HG03064 (cell line): ENCODE measurements around the gene HTT.
"Not testable (repeated sequence)": the region's sequence is repeated elsewhere in the genome, so short reads cannot be mapped to it uniquely, and the experiment has no call there.

Experiments
- ATAC-seq: cut with Tn5 transposase; IDR thresholded peaks from one replicate; pipeline ENCODE4 v1.9.1; 2021; ENCODE audit warnings: low read depth; ENCODE audit not compliant: unreplicated experiment

Gene HTT

GRCh38 chr4:3116955-3117354 is 42.5 kb downstream of the HTT start:
- ATAC-seq, result no peak

DNA sequence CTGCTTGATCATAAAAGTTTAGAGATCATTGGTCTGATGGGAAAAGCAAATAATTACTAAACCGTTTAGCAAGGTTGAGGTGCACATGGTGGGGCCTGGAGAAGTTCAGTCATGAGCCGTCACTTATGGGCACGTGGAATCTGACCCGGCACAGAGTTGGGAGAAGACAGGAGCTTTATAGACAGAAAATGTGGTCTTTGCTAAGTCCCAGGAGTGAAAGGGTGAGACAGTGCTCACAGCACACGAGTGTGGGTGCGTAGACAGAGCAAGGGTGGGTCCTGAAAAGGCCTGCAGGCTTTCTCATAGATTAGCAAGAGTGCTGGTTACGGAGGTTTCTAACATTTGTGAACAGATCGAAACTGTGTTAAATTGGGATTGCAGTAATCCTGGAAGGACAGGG is 43.8 kb downstream of the HTT start:
- no peak for ATAC-seq

GRCh38 chr4:3119464-3119863 is 45.0 kb downstream of the HTT start:
- ATAC-seq, result no peak

DNA sequence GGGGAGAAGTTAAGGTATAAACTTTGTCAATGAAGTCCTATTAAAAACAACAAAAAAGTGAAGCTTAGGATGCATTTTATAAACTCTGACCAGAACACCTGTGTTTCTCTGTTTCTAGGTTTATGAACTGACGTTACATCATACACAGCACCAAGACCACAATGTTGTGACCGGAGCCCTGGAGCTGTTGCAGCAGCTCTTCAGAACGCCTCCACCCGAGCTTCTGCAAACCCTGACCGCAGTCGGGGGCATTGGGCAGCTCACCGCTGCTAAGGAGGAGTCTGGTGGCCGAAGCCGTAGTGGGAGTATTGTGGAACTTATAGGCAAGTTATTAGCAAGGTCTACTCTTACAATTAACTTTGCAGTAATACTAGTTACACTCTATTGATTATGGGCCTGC is 46.6 kb downstream of the HTT start:
- no peak for ATAC-seq

DNA sequence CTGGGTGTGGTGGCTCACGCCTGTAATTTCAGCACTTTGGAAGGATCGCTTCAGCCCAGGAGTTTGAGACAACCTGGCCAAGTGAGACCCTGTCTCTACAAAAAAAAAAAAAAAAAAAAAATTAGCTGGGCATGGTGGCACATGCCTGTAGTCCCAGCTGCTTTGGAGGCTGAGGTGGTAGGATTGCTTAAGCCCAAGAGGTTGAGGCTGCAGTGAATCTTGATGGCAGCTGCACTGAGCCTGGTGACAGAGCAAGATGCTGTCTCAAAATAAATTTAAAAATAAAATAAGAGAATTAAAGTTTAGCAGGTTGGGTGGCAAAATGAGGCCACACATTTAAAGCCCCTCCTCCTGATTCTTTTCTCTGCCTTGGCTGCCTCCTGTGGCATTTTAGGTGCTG is 47.1 kb downstream of the HTT start:
- no peak for ATAC-seq

- no peak for ATAC-seq
These were observed 47.6 kb downstream of the HTT start for GRCh38 chr4:3122081-3122563.

DNA sequence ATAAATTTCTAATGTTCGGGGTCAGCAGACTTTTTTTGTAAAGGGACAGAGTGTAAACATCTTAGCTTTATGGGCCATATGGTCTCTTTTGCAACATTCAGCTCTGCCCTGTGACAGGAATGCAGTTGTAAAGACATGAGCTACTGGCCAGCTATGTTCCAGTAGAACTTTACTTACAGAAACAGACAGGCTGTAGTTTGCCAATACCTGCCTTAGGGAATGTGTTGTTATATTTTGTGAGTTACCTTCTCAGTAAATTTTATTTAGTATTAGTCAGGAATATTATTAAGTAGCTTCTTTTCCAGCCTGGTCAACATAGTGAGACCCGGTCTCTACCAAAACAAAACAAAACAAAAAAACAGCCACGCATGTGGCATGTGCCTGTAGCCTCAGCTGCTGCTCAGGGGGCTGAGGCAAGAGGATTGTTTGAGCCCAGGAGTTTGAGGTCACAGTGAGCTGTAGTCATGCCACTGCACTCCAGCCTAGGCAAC is 48.7 kb downstream of the HTT start:
- no peak for ATAC-seq

DNA sequence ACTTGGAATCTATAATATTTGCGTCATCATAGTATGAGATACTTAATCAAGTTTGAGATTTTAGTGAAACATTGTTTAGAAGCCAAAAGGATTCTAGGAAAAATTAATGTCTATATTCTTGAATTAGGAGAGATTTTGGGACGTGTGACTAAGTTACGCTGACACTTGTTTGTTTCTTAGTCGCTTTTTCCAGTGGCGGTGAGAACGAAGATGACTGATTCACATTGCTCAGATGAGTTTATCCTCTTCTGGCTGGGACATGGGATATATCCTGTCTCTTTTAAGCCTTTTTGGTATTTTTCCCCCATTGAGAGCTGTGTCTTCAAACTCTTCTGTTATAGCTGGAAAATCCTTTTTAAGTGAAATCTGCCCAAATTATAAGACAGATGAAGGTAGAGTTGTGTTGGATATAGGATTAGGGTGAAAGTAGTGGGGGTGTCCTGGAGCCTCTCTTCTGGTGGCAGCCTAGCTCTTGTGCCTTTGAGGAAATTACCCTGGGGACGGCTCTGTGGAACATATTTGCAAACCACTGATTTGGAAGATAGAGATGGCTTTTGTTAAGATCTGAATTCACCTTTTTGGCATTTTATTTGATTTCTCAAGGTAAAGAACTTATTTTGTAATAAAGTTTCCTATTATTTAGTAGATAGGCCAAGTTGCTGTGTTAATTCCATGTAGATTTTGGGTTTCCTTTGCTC is 49.7 kb downstream of the HTT start:
- ATAC-seq, result no peak

DNA sequence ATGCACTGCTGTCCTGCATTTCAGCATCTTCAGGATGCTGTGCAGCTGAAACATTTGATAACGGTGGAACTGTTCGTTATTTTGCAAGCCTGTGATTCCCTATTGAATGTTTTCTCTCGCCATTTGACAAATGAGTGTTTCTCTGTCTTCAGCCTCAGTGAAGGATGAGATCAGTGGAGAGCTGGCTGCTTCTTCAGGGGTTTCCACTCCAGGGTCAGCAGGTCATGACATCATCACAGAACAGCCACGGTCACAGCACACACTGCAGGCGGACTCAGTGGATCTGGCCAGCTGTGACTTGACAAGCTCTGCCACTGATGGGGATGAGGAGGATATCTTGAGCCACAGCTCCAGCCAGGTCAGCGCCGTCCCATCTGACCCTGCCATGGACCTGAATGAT is 52.6 kb downstream of the HTT start:
- no peak for ATAC-seq

DNA sequence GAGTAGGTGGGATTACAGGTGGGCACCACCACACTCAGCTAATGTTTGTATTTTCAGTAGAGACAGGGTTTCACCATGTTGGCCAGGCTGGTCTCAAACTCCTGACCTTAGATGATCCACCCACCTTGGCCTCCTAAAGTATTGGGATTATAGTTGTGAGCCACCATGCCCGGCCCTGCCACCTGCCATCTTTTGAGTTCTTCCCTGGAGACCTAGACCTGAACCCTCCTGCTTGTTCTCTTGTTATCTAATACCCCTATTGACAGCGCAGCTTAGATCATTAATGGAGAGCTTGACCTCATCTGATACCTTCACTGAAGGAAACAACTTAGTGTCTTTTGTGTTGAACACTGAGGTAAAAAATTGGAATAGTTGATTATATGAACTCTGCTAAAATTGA is 53.6 kb downstream of the HTT start:
- no peak for ATAC-seq

DNA sequence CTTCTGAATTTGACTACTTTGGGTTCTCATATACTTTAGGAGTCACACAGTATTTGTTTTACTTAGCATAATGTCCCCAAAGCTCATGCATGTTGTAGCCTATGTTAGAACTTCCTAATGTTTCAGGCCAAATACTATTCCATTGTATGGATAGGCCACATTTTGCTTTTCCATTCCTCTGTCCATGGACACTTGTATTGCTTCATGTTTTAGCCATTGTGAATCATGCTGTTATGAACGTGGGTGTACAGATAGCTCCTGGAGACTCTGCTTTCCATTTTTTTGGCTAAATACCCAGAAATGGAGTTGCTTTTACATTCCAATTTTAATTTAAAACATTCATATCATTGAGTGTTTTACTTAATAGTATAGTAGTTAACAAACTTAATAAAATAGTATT is 54.5 kb downstream of the HTT start:
- ATAC-seq, result no peak

DNA sequence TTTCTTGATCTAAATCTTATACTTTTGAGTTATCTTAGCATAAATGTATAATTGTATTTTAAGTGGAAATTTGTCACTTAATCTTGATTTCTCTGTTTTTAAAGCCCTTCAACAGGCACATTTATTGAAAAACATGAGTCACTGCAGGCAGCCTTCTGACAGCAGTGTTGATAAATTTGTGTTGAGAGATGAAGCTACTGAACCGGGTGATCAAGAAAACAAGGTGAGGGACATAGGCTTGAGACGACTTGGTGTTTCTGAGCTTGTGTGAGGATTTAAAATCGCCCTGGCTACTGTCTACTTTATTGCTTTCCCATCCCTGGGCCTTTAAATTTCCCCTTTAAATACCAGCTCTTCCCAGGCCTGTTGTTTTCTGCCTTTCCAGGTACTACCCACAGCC is 55.7 kb downstream of the HTT start:
- no peak for ATAC-seq

DNA sequence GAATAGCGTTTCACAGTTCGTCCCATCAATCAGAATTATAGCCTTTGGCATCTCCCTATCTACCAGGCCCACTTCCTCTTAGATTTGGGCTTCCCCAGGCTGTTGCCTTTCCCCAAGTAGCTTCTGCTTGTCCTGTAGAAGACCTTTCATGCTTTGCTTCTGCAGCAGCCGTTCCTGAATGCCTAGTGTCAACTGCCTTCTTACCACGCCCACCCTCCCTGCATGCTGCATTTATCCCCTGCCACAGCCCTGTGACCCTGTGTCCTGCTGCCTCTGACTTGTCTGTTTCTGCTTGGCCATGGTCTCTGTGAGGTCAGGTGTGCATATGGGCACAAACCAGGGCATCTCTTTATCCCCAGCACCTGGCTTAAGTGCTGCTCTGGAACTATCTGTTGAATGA is 56.3 kb downstream of the HTT start:
- ATAC-seq, result no peak

DNA sequence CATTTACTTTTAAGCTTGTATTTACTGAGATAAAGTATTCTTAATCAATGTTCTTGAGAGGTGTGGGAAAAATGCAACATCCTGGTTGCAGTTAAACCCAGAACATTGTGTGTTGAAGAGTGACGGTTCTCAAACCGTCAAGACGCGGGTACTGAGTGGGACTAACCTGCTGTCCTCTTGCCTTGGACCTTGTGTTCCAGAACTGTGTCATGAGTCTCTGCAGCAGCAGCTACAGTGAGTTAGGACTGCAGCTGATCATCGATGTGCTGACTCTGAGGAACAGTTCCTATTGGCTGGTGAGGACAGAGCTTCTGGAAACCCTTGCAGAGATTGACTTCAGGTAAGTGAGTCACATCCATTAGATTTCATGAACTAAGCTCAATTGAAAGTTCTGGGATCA is 59.7 kb downstream of the HTT start:
- ATAC-seq, result no peak

- no peak for ATAC-seq
These were observed 60.9 kb downstream of the HTT start for GRCh38 chr4:3135155-3136011.

DNA sequence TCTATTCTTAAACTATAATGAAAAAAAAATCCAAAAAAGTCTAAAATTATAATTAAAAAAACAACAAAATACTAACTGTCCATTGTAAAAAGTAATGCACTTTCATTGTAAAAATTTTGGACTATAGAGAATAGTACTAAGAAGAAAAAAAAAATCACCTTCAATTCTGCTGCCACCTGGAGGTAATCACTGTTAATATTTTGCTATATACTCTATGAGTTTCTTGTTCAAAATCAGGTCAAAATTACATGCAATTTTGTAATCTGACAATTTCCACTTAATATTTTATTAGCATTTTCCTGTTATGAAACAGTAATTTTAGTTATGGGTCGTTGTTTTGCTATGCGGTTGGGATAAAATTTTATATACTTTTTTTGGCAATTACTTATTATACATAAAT is 62.0 kb downstream of the HTT start:
- no peak for ATAC-seq

- ATAC-seq, result no peak
These were observed 63.4 kb downstream of the HTT start for GRCh38 chr4:3137908-3138307.

DNA sequence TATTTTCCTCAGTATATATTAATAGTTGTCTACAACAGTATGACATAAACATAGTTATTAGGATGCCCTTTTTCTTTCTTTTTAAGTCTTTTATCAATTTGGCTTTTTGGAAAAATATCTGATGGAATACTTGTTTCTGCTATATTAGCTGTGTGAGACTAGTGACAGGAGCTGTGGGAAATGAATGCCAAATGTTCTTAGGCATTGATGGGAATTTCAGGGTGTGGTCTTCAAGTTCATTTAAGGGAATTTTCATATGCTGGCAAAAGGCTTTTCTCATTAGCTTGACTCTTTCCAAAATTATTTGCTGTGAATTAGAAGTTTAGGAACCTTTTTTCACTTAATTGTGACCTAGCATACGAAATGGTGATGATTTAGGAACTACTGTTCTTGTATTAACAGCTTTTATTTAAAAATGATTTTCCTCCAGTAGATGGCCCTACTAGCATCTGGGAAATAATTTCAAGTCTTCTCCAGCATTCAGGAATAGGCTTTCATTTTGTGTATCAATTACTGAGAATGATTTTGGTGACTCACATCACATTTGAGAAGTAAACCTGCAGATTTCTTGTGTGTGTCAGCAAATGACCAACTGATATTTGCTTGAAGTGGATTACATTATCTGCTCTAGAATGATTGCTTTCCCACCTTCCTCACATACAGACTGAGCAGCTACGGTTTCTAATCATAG is 70.9 kb downstream of the HTT start:
- no peak for ATAC-seq

DNA sequence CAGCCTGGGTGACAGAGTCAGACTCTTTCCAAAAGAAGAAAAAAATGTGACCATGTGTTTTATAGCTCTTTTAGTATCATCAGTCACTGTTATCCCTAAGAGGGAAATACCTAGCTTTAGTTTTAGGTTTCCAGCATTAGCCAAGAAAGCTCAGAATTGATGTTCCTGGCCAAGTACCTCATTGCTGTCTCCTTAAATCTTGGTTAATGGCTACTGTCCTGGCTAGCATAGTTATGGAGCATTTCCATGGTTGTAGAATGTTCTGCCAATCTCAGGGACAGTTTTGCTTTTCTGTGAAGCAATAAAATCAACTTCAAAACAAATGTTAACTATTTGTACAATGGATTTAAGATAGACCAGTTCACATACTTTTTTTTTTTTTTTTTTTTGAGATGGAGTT is 74.4 kb downstream of the HTT start:
- no peak for ATAC-seq

DNA sequence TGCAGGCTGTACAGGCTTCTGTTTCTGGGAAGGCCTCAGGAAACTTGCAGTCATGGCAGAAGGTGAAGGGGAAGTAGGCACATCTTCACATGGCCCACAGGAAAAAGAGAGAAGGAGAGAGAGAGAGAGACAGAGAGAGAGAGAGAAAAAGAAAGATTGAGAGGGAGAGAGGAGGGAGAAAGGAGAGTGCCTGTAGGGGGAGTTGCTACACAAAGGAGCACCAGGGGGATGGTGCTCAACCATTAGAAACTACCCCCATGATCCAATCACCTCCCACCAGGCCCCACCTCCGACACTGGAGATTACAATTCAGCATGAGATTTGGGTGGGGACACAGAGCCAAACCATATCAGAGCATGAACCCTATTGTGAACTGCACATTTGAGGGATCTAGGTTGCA is 76.8 kb downstream of the HTT start:
- not testable (repeated sequence) for ATAC-seq

- no peak for ATAC-seq
These were observed 82.9 kb downstream of the HTT start for GRCh38 chr4:3157366-3157765.
